C4-2B (cell line): Measurements from ENCODE around the gene OSBPL2.

ENCODE experiments used
- CTCF ChIP-seq: fragments of 450-650 bp; conservative IDR thresholded peaks from 2 replicates; pipeline ENCODE4 v1.5.1; 2017; ENCODE audit warnings: mild to moderate bottlenecking
- ZFX ChIP-seq: fragments of 450-650 bp; IDR thresholded peaks from 2 replicates; pipeline ENCODE4 v1.6.1; 2017

DNA sequence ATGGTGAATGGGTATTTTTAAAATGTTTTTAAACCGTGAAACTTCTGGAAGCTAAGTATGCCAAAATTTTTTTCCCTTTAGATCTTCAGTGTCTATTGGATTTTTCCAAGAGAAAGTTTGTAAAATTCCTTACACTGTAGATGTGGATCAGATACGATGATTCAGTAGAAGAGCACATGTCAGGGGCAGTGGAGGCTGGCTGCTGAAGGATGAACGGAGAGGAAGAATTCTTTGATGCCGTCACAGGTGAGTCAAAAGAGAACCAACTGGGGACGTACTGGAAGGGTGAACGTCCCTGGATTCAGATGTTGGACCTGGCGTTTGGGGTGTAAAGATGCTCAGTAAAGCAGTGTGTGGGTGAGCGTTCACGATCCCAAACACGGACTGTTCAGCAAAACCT, 17.7 kb downstream of the OSBPL2 start:
- TF ChIP-seq CTCF (no peak), ZFX (no peak)
